HG02870 (cell line): Measurements from ENCODE around the gene CECR2.
A peak's percentile ranks its signal among the peaks of the same experiment; 100 is the strongest.
"Not testable (repeated sequence)": the region's sequence is repeated elsewhere in the genome, so short reads cannot be mapped to it uniquely, and the experiment has no call there.

ENCODE experiments used
- ATAC-seq: cut with Tn5 transposase; IDR thresholded peaks from one replicate; pipeline ENCODE4 v1.9.1; 2021; ENCODE audit warnings: mild to moderate bottlenecking, moderate library complexity; ENCODE audit not compliant: unreplicated experiment

CECR2 gene

GRCh38 chr22:17401728-17402127 lies 32.5 kb downstream of the CECR2 start:
- no peak for ATAC-seq

GRCh38 chr22:17402293-17402692 lies 33.0 kb downstream of the CECR2 start:
- ATAC-seq = no peak

- no peak for ATAC-seq
Observed at GRCh38 chr22:17403906-17404305, 34.6 kb downstream of the CECR2 start.

- no peak for ATAC-seq
Observed at GRCh38 chr22:17407643-17408042, 38.4 kb downstream of the CECR2 start.

GRCh38 chr22:17410576-17410975 lies 41.3 kb downstream of the CECR2 start:
- ATAC-seq = no peak

- ATAC-seq = no peak
Observed at GRCh38 chr22:17411213-17411612, 42.0 kb downstream of the CECR2 start.

- ATAC-seq = no peak
Observed at GRCh38 chr22:17412232-17412631, 43.0 kb downstream of the CECR2 start.

GRCh38 chr22:17418890-17419324 lies 49.6 kb downstream of the CECR2 start:
- ATAC-seq = no peak

- no peak for ATAC-seq
Observed at GRCh38 chr22:17419348-17419747, 50.1 kb downstream of the CECR2 start.

GRCh38 chr22:17422736-17423343 lies 53.6 kb downstream of the CECR2 start:
- no peak for ATAC-seq

GRCh38 chr22:17423616-17424015 lies 54.4 kb downstream of the CECR2 start:
- no peak for ATAC-seq

- ATAC-seq = not testable (repeated sequence)
Observed at GRCh38 chr22:17427528-17427927, 58.3 kb downstream of the CECR2 start.

- no peak for ATAC-seq
Observed at GRCh38 chr22:17429516-17429915, 60.3 kb downstream of the CECR2 start.

- ATAC-seq = no peak
Observed at GRCh38 chr22:17430412-17430811, 61.2 kb downstream of the CECR2 start.

- no peak for ATAC-seq
Observed at GRCh38 chr22:17431179-17431578, 61.9 kb downstream of the CECR2 start.

- no peak for ATAC-seq
Observed at GRCh38 chr22:17434856-17435255, 65.6 kb downstream of the CECR2 start.

- no peak for ATAC-seq
Observed at GRCh38 chr22:17435375-17435774, 66.1 kb downstream of the CECR2 start.

- ATAC-seq = peak; percentile 45
Observed at GRCh38 chr22:17436382-17436980, 67.2 kb downstream of the CECR2 start.

GRCh38 chr22:17436981-17437412 lies 67.7 kb downstream of the CECR2 start:
- ATAC-seq = no peak

GRCh38 chr22:17438026-17438425 lies 68.8 kb downstream of the CECR2 start:
- no peak for ATAC-seq

- ATAC-seq = no peak
Observed at GRCh38 chr22:17441326-17441725, 72.1 kb downstream of the CECR2 start.

GRCh38 chr22:17443405-17444203 lies 74.3 kb downstream of the CECR2 start:
- ATAC-seq = no peak
